GM12892 (cell line): ENCODE measurements around the gene ZNF521.

Source experiments
- POLR2A ChIP-seq: IDR thresholded peaks from 2 replicates; pipeline ENCODE4 v1.6.1; 2011; ENCODE audit warnings: low read depth, low read length, control low read depth
- TAF1 ChIP-seq: IDR thresholded peaks from 2 replicates; pipeline ENCODE4 v1.6.1; 2011; ENCODE audit warnings: low read depth, mild to moderate bottlenecking, control low read depth, low read length, borderline replicate concordance

GRCh38 chr18:25016666-25017065, 335.3 kb downstream of the ZNF521 start:
- TF ChIP-seq POLR2A: no peak
- TF ChIP-seq TAF1: no peak
